GM12873 (cell line): Measurements from ENCODE around the gene NUDT19.

Experiments used
- TF ChIP-seq, protein P1 (sequence below): IDR thresholded peaks from 2 replicates; pipeline ENCODE4 v1.5.1; 2012; ENCODE audit warnings: low read depth, mild to moderate bottlenecking, moderate library complexity, low read length, control low read depth; ENCODE audit not compliant: insufficient read depth; ENCODE audit errors: missing control alignments

The NUDT19 gene

DNA sequence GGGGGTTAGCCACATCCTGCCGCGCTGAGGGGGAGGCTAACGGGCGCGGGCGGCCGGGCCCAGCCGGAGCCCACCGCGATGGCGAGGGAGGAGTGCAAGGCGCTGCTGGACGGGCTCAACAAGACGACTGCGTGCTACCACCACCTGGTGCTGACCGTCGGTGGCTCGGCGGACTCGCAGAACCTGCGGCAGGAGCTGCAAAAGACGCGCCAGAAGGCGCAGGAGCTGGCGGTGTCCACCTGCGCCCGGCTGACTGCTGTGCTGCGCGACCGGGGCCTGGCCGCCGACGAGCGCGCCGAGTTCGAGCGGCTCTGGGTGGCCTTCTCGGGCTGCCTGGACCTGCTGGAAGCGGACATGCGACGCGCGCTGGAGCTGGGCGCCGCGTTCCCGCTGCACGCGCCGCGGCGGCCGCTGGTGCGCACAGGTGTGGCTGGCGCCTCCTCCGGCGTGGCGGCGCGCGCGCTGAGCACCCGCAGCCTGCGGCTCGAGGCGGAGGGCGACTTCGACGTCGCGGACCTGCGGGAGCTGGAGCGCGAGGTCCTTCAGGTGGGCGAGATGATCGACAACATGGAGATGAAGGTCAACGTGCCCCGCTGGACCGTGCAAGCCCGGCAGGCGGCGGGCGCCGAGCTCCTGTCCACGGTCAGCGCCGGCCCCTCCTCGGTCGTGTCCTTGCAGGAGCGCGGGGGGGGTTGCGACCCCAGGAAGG, 15.3 kb upstream of the NUDT19 start:
- TF ChIP-seq, protein P1, sequence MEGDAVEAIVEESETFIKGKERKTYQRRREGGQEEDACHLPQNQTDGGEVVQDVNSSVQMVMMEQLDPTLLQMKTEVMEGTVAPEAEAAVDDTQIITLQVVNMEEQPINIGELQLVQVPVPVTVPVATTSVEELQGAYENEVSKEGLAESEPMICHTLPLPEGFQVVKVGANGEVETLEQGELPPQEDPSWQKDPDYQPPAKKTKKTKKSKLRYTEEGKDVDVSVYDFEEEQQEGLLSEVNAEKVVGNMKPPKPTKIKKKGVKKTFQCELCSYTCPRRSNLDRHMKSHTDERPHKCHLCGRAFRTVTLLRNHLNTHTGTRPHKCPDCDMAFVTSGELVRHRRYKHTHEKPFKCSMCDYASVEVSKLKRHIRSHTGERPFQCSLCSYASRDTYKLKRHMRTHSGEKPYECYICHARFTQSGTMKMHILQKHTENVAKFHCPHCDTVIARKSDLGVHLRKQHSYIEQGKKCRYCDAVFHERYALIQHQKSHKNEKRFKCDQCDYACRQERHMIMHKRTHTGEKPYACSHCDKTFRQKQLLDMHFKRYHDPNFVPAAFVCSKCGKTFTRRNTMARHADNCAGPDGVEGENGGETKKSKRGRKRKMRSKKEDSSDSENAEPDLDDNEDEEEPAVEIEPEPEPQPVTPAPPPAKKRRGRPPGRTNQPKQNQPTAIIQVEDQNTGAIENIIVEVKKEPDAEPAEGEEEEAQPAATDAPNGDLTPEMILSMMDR = no peak

DNA sequence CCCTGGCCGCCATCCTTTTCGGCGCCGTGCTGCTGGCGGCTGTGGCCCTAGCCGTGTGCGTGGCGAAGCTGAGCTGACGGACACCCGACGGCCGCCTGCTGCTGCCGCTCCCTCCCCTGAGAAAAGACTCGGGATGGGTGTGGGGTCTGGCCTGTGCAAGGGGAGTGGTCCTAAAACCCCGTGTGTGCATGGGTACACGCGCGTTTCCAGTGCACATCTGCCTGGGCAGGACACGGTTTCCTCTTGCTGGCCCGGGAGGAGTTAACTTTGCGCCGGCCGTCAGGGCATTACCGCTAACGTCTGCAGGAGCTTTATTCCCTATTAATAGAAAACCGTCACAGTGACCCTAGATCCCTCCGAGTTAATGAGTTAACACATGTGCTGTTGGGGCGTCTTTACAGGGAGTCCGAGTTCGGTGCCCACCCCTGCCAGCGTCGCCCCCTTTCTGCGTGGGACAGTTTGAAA, 14.7 kb upstream of the NUDT19 start:
- TF ChIP-seq, protein P1 = no peak

DNA sequence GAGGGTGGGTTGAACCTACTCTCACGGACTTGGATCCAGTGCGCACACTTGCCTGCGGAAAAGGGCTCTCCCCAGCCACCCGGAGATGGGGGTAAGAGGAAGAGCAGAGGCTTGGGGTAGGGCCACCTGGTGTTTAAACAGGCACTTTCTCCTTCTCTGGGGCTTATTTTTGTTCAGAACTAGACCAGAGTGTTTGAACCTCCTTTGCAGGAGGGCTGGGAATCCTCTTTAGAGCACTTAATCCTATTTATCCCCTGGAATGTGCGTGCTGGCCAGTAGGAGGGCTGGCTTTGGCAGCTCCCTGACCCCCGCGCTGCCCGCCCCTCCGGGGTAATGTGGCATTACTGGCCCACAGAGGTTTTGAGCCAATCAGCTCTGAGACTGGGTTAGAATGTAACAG, 14.0 kb upstream of the NUDT19 start:
- TF ChIP-seq, protein P1 = no peak

DNA sequence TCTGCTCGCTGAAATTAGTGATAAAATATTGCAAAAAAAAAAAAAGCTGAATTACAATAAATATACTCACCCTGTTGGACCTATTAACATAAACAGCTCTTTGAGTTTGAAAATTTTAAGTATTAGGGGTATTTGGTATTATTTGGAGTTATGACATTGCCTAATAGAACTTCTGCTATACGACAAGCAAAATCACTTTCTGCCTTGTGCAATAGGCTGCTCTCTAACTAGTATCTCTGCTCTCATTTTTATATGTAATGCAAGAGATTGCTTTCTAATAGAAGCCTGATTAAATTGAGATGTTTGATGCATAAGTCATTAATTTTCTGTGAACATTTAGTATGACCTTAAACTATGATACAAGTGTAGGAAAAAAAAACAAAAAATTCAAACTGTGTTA, 10.6 kb upstream of the NUDT19 start:
- TF ChIP-seq, protein P1 = no peak

DNA sequence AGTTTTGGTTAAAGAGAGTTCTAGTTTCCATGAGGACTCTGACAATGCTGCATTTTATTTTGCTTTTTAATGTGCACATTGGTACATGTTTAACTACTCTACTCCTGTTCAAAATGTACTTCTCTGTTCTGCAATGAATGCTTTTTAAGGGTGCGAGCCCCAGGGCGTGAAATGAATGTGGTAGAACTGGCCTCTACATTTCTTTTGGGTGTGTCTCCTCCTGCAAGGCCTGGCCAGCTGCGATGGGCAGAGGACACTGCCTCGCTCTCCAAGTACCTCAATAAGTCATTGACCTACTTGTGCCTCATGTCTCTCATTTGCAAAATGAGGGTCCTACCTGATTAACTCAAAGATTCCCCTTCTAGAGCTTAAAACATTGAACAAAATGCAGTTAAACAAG, 9.3 kb upstream of the NUDT19 start:
- TF ChIP-seq, protein P1 = no peak

DNA sequence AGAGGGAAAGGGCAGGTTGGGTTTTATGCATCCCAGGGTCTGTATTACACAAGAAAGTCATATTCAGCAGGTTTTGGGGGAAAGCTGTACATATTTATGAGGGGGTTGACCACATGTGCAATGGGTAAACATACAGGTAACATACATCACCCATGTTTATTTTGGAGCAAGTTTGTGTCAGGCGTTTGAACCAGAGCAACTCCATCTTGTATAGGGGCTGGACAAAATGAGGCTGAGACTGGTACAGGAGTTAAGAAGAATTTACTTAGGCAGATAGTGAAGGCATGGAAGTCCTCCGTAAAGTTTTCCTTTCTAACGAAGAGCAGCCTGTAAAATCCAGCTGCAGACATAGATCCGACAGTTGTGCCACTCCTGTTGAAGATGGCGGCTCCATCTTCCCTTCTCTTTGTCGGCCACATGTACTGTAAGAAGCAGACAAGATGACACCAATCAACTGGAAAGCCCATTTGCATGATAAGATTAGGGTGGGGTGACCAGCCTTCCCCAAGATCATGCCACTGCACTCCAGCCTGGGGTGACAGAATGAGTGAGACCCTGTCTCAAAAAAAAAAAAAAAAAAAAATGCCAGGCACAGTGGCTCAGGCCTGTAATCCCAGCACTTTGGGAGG, 4.7 kb upstream of the NUDT19 start:
- TF ChIP-seq, protein P1 = no peak

DNA sequence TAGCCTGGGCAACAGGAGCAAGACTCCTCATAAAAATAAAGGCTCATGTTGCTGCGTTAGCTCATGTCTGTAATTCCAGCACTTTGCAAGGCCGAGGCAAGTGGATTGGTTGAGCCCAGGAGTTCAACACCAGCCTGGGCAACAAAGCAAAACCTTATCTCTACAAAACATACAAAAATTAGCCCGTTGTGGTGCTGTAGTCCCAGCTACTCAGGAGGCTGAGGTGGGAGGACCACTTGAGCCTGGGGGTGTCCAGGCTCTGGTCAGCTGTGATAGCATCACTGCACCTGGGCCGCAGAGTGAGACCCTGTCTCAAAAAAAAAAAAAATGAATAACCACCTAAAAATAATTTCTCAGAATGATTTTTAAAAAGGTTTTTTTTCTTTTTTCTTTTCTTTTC, 3.9 kb upstream of the NUDT19 start:
- TF ChIP-seq, protein P1 = no peak
